KMS-11 (cell line): ENCODE data around the gene TNFAIP3.

ENCODE experiments used
- H2AFZ ChIP-seq: fragments of 200-600 bp; sonication (generic); 2 replicates; pipeline ENCODE4 v1.6.1; 2016; ENCODE audit warnings: antibody characterized with exemption, mixed run types, low read depth
- H3K27ac ChIP-seq: fragments of 200-600 bp; sonication (generic); 2 replicates; pipeline ENCODE4 v1.6.1; 2016; ENCODE audit warnings: mild to moderate bottlenecking, mixed run types
- H3K27me3 ChIP-seq: fragments of 200-600 bp; sonication (generic); 2 replicates; pipeline ENCODE4 v1.6.1; 2017; ENCODE audit warnings: mild to moderate bottlenecking, low read depth, mixed run types, moderate library complexity; ENCODE audit not compliant: insufficient read depth
- H3K36me3 ChIP-seq: fragments of 200-600 bp; sonication (generic); 2 replicates; pipeline ENCODE4 v1.6.1; 2017; ENCODE audit warnings: mild to moderate bottlenecking, mixed run types; ENCODE audit not compliant: insufficient read depth
- H3K4me1 ChIP-seq: fragments of 200-600 bp; sonication (generic); 2 replicates; pipeline ENCODE4 v1.6.1; 2016; ENCODE audit warnings: mild to moderate bottlenecking, low read depth, mixed run types; ENCODE audit not compliant: poor library complexity, severe bottlenecking
- H3K4me2 ChIP-seq: fragments of 200-600 bp; sonication (generic); 2 replicates; pipeline ENCODE4 v1.7.0; 2016; ENCODE audit warnings: mild to moderate bottlenecking, mixed run types
- H3K4me3 ChIP-seq: fragments of 200-600 bp; sonication (generic); IDR thresholded peaks from 2 replicates; pipeline ENCODE4 v1.6.1; 2017; ENCODE audit warnings: low read depth, low read length, mixed read lengths; ENCODE audit not compliant: insufficient read depth
- H3K79me2 ChIP-seq: fragments of 200-600 bp; sonication (generic); 2 replicates; pipeline ENCODE4 v1.6.1; 2016; ENCODE audit warnings: low read depth, mixed run types; ENCODE audit not compliant: insufficient read depth
- H3K9ac ChIP-seq: fragments of 200-600 bp; sonication (generic); 2 replicates; pipeline ENCODE4 v1.6.1; 2016; ENCODE audit warnings: mild to moderate bottlenecking, mixed run types
- H4K20me1 ChIP-seq: fragments of 200-600 bp; sonication (generic); 2 replicates; pipeline ENCODE4 v1.6.1; 2016; ENCODE audit warnings: mild to moderate bottlenecking, mixed run types; ENCODE audit not compliant: insufficient read depth
- CTCF ChIP-seq: fragments of 200-600 bp; sonication (generic); conservative IDR thresholded peaks from 2 replicates; pipeline ENCODE4 v1.6.1; 2017; ENCODE audit warnings: low read depth, mild to moderate bottlenecking, antibody characterized with exemption, low read length, moderate library complexity, mixed read lengths

The TNFAIP3 gene

GRCh38 chr6:137913996-137914529 is 47.0 kb downstream of the TNFAIP3 start:
- Histone ChIP-seq H3K4me2 (no peak overlapping the region), H4K20me1 (no peaks in the 10 kb centered on the region), H3K79me2 (no peaks in the 10 kb centered on the region), H2AFZ (no peak overlapping the region), H3K27me3 (no peaks in the 10 kb centered on the region), H3K36me3 (no peaks in the 10 kb centered on the region), H3K27ac (no peak overlapping the region), H3K4me3 (no peak overlapping the region), H3K9ac (no peak overlapping the region), H3K4me1 (peaks cover 13% of the 10 kb centered on the region)
- TF ChIP-seq CTCF = no peak

- no peak overlapping the region for H3K27ac ChIP-seq
- H3K27me3 ChIP-seq = no peaks in the 10 kb centered on the region
- no peak overlapping the region for H3K4me3 ChIP-seq
- no peaks in the 10 kb centered on the region for H3K79me2 ChIP-seq
- H3K4me2 ChIP-seq = no peak overlapping the region
- H3K36me3 ChIP-seq = no peaks in the 10 kb centered on the region
- H3K4me1 ChIP-seq = peaks cover 13% of the 10 kb centered on the region
- no peak for TF ChIP-seq CTCF
- no peak overlapping the region for H2AFZ ChIP-seq
- no peaks in the 10 kb centered on the region for H4K20me1 ChIP-seq
- H3K9ac ChIP-seq = no peak overlapping the region
These were observed 47.6 kb downstream of the TNFAIP3 start for GRCh38 chr6:137914530-137915193.

- Histone ChIP-seq H3K27ac (no peak overlapping the region), H3K4me2 (no peak overlapping the region), H3K79me2 (no peaks in the 10 kb centered on the region), H3K36me3 (no peaks in the 10 kb centered on the region), H3K9ac (no peak overlapping the region), H3K4me3 (no peak overlapping the region), H3K27me3 (no peaks in the 10 kb centered on the region), H3K4me1 (peaks cover 4% of the 10 kb centered on the region), H4K20me1 (no peaks in the 10 kb centered on the region), H2AFZ (no peak overlapping the region)
- TF ChIP-seq CTCF = no peak
These were observed 48.7 kb downstream of the TNFAIP3 start for GRCh38 chr6:137915790-137916189.

GRCh38 chr6:137917551-137918325 is 50.7 kb downstream of the TNFAIP3 start:
- no peak for TF ChIP-seq CTCF
- Histone ChIP-seq H2AFZ (no peak overlapping the region), H3K79me2 (no peaks in the 10 kb centered on the region), H3K4me2 (no peak overlapping the region), H3K4me1 (peaks cover 8% of the 10 kb centered on the region), H3K9ac (no peak overlapping the region), H3K4me3 (no peak overlapping the region), H3K27me3 (no peaks in the 10 kb centered on the region), H4K20me1 (no peaks in the 10 kb centered on the region), H3K27ac (no peak overlapping the region), H3K36me3 (no peaks in the 10 kb centered on the region)
